ENCODE data around the gene MAPKBP1. TPM values are rescaled to one million over a fixed set of nuclear protein-coding genes. Genes with fewer than 3 reads are reported as not detected.

The MAPKBP1 gene
- total RNA-seq, 2 donors from 2014 or later = 35.8 to 37.0 TPM

GRCh38 chr15:41836073-41836472 is 61.8 kb downstream of the MAPKBP1 start:
- H3K4me1 ChIP-seq (ENCODE audit: control insufficient read depth in 1 of 2, low read depth in 2 of 2) = no peaks in the 10 kb centered on the region
- H3K4me3 ChIP-seq = no peak overlapping the region
- peaks cover 12% of the 10 kb centered on the region for H3K36me3 ChIP-seq
- DNase-seq (ENCODE audit: low spot score) (no peak), ATAC-seq (ENCODE audit: insufficient number of reproducible peaks, low FRiP score, low read depth) (no peak)
- no peak for TF ChIP-seq CTCF (IDR thresholded peaks at IDR 0.05)
- no peak overlapping the region for H3K27ac ChIP-seq
- H3K27me3 ChIP-seq (replicated peaks; ENCODE audit: insufficient read depth) = no peaks in the 10 kb centered on the region
- H3K9me3 ChIP-seq = no peaks in the 10 kb centered on the region

GRCh38 chr15:41836713-41837454 is 62.6 kb downstream of the MAPKBP1 start:
- Histone ChIP-seq H3K9me3 (no peaks in the 10 kb centered on the region), H3K27me3 (replicated peaks; ENCODE audit: insufficient read depth) (no peaks in the 10 kb centered on the region), H3K27ac (no peak overlapping the region), H3K36me3 (peaks cover 20% of the 10 kb centered on the region), H3K4me3 (no peak overlapping the region), H3K4me1 (ENCODE audit: control insufficient read depth in 1 of 2, low read depth in 2 of 2) (no peaks in the 10 kb centered on the region)
- DNase-seq (ENCODE audit: low spot score) (no peak), ATAC-seq (ENCODE audit: insufficient number of reproducible peaks, low FRiP score, low read depth) (no peak)
- TF ChIP-seq CTCF (IDR thresholded peaks at IDR 0.05) = no peak

- no peak for DNase-seq (ENCODE audit: low spot score)
- H3K27me3 ChIP-seq (replicated peaks; ENCODE audit: insufficient read depth) = no peaks in the 10 kb centered on the region
- no peaks in the 10 kb centered on the region for H3K9me3 ChIP-seq
- H3K4me1 ChIP-seq (ENCODE audit: control insufficient read depth in 1 of 2, low read depth in 2 of 2) = no peaks in the 10 kb centered on the region
- H3K36me3 ChIP-seq = peaks cover 26% of the 10 kb centered on the region
- no peak within 1 kb of the TSS for H3K4me3 ChIP-seq
- H3K27ac ChIP-seq = no peak within 1 kb of the TSS
- no peak for ATAC-seq (ENCODE audit: insufficient number of reproducible peaks, low FRiP score, low read depth)
- TF ChIP-seq CTCF (IDR thresholded peaks at IDR 0.05) = no peak
These were observed 64.2 kb downstream of the MAPKBP1 start, which contains the start of gene PLA2G4B for GRCh38 chr15:41838400-41838897. TSS of gene PLA2G4B (plus strand) at chr15:41838847. CDS start at chr15:41838914, 67 bp downstream.

GRCh38 chr15:41839781-41840491 is 65.7 kb downstream of the MAPKBP1 start:
- DNase-seq (ENCODE audit: low spot score) (no peak), ATAC-seq (ENCODE audit: insufficient number of reproducible peaks, low FRiP score, low read depth) (no peak)
- Histone ChIP-seq H3K9me3 (no peaks in the 10 kb centered on the region), H3K4me1 (ENCODE audit: control insufficient read depth in 1 of 2, low read depth in 2 of 2) (no peaks in the 10 kb centered on the region), H3K36me3 (peaks cover 31% of the 10 kb centered on the region), H3K27me3 (replicated peaks; ENCODE audit: insufficient read depth) (no peaks in the 10 kb centered on the region), H3K4me3 (no peak overlapping the region), H3K27ac (no peak overlapping the region)
- no peak for TF ChIP-seq CTCF (IDR thresholded peaks at IDR 0.05)

GRCh38 chr15:41840673-41841072 is 66.4 kb downstream of the MAPKBP1 start:
- Histone ChIP-seq H3K27ac (no peak overlapping the region), H3K9me3 (no peaks in the 10 kb centered on the region), H3K4me1 (ENCODE audit: control insufficient read depth in 1 of 2, low read depth in 2 of 2) (no peaks in the 10 kb centered on the region), H3K4me3 (no peak overlapping the region), H3K36me3 (peaks cover 31% of the 10 kb centered on the region), H3K27me3 (replicated peaks; ENCODE audit: insufficient read depth) (no peaks in the 10 kb centered on the region)
- ATAC-seq (ENCODE audit: insufficient number of reproducible peaks, low FRiP score, low read depth) = no peak
- no peak for DNase-seq (ENCODE audit: low spot score)
- no peak for TF ChIP-seq CTCF (IDR thresholded peaks at IDR 0.05)

All from thoracic aorta (tissue), 2 donors.